ENCODE measurements around the gene F13A1. TPM values are rescaled to one million over a fixed set of nuclear protein-coding genes. Genes with fewer than 3 reads are reported as not detected.

The F13A1 gene
- total and polyA plus RNA-seq, 4 experiments from 2014 or later, result 0.06 to 0.44 (median 0.33) TPM; not detected in 1

Small RNAs within 50 kb of the gene (microRNA-seq; reads per million reads assigned to microRNA genes)
- gene MIR5683 (ENCODE audit: borderline microRNAs expressed, borderline number of aligned reads, borderline replicate concordance), result not detected
- gene MIR7853 (ENCODE audit: borderline microRNAs expressed, borderline number of aligned reads, borderline replicate concordance), result not detected

Data from CD4-positive, alpha-beta memory T cell (primary cell).